Effector memory CD4-positive, alpha-beta T cell (primary cell): ENCODE measurements around the gene AACS.
"Not testable (repeated sequence)": the region's sequence is repeated elsewhere in the genome, so short reads cannot be mapped to it uniquely, and the experiment has no call there.

Experiments used
- DNase-seq, 3 donors: peaks; one replicate each; pipeline ENCODE4 v3.0.0-alpha.2; 2020
- H3K27ac ChIP-seq: 2 replicates; pipeline ENCODE4 v1.7.0; 2013; ENCODE audit warnings: mild to moderate bottlenecking, low read length, moderate library complexity; ENCODE audit not compliant: insufficient read depth, poor library complexity, severe bottlenecking
- H3K27me3 ChIP-seq: replicated peaks from 2 replicates; pipeline ENCODE4 v1.7.0; 2013; ENCODE audit warnings: mild to moderate bottlenecking, low read length; ENCODE audit not compliant: insufficient read depth, control insufficient read depth, poor library complexity, severe bottlenecking
- H3K36me3 ChIP-seq: 2 replicates; pipeline ENCODE4 v1.7.0; 2013; ENCODE audit warnings: mild to moderate bottlenecking, low read length, moderate library complexity; ENCODE audit not compliant: control insufficient read depth, insufficient read depth
- H3K4me1 ChIP-seq: 2 replicates; pipeline ENCODE4 v1.7.0; 2013; ENCODE audit warnings: low read length, mild to moderate bottlenecking; ENCODE audit not compliant: control insufficient read depth, insufficient read depth, poor library complexity, severe bottlenecking
- H3K4me3 ChIP-seq: 2 replicates; pipeline ENCODE4 v1.7.0; 2013; ENCODE audit warnings: low read length, low read depth, mild to moderate bottlenecking; ENCODE audit not compliant: insufficient read depth, poor library complexity, severe bottlenecking
- H3K9me3 ChIP-seq: 2 replicates; pipeline ENCODE4 v1.7.0; 2013; ENCODE audit warnings: mild to moderate bottlenecking, low read length, moderate library complexity; ENCODE audit not compliant: control insufficient read depth

Gene AACS

DNA sequence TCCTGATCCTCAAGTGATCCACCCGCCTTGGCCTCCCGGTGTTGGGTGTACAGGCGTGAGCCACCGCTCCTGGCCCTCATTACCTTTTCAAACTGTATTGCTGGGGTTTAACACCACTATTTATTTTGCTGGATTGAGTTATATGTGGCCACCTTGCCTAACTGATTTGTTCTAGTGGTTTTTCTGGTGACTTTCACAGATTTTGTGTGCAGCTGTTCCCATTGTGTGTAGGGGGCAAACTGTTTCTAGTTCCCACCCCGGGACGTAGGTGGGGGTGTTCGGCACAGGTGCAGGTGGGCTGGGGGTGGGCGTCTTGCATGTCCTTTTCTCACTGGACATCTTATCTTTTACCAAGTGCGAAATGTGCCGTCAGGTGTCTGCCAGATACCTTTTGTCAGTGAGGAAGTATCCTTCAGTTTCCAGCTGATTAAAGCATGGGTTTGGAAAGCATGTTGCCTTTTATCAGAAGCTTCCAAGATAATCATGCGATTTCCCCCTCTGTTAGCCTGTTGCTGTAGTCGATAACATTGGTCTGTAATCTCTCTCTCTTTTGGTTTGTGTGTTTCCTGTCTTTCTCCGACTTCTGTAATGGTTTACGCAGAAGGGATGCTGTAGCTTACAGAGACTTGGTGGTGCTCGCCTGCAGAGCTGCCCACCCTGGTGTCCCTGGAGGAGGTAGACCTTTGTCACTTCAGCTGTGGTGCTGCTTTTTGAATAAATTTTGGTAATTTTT, 33.6 kb downstream of the AACS start:
- no peaks in the 10 kb centered on the region for H3K9me3 ChIP-seq
- no peak for DNase-seq

DNA sequence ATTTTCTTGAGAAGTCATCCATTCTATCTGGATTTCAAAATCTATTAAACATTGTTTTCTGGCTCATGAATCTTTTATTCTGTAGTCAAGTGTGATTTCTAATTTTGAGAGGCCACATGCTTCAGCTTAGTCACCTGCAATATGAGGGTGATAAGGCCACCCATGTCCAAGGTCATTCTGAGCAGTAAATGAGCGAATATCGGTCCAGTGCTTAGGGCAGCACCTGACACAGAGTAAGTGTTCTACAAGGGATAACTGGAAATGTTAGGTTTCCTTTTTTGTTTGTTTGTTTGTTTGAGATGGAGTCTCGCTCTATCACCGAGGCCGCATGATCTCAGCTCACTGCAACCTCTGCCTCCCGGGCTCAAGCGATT, 34.2 kb downstream of the AACS start:
- Histone ChIP-seq H3K4me3 (no peak overlapping the region), H3K27me3 (no peaks in the 10 kb centered on the region), H3K4me1 (no peaks in the 10 kb centered on the region), H3K36me3 (peaks cover 4% of the 10 kb centered on the region), H3K27ac (no peak overlapping the region), H3K9me3 (no peaks in the 10 kb centered on the region)
- no peak for DNase-seq

More for the DNA sequence above, 33.6 kb downstream of the AACS start:
- Histone ChIP-seq H3K27ac (no peak overlapping the region), H3K27me3 (no peaks in the 10 kb centered on the region), H3K4me1 (no peaks in the 10 kb centered on the region), H3K4me3 (no peak overlapping the region), H3K36me3 (peaks cover 4% of the 10 kb centered on the region)

DNA sequence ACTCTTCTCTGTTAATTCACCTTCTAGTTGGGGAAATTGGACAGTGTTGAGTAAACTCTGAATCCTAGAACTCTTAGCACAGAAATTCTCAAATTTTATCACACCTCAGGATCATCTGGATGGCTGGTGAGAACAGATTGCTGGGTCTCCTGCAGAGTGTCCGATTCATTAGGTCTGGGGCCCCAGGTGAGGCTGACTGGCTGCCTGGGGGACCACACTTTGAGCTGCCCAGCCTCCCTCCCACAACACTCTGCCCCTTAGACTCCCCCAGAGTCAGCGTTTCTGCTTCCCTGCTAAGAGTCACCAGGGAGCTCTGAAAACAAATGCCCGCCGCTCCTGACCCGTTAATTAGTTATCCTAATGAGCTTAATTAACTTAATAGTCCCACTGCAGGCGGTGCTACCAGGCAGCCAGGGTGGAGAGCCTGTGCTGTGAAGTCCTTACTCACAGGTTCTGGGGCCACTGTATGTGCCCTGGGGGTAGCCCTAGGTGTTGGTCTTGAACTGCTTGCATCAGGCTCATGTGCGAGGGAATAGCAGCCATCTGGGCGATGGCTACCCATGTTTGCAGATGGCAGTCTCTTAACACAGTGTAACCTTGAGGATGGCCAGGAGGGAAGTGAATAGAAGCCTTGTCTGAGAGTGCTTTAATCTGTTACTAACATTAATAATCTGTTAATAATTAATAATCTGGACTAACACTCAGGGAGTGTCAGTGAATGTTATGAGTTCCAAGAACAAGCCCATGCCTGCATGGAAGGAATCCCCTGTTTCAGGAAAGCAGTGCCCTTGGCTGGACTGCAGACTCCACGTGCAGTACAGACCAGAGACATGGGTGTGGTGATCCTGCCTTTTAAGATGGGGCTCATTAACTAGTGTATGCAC, 35.6 kb downstream of the AACS start:
- H3K4me1 ChIP-seq: no peaks in the 10 kb centered on the region
- peaks cover 4% of the 10 kb centered on the region for H3K36me3 ChIP-seq
- no peaks in the 10 kb centered on the region for H3K27me3 ChIP-seq
- H3K9me3 ChIP-seq: no peaks in the 10 kb centered on the region
- no peak overlapping the region for H3K27ac ChIP-seq
- DNase-seq: no peak
- H3K4me3 ChIP-seq: no peak overlapping the region

DNA sequence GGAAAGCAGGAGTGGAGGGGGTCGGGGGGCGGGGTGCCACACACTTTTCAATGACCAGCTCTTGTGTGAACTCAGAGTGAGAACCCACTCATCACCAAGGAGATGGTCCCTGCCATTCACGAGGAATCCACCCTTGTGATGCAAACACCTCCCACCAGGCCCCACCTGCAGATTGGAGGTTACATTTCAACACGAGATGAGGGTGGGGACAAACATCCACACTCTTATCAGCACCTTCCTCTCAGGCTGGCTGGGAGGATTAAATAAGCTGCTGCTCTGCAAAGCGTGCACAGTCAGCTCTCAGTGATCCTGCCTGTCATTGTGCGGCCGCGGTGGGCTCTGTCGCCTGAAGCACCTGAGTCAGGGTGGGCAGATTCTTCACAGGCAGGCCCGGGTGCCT, 39.7 kb downstream of the AACS start:
- Histone ChIP-seq H3K27me3 (no peaks in the 10 kb centered on the region), H3K4me3 (no peak overlapping the region), H3K4me1 (no peaks in the 10 kb centered on the region), H3K9me3 (no peaks in the 10 kb centered on the region), H3K36me3 (peaks cover 10% of the 10 kb centered on the region), H3K27ac (no peak overlapping the region)
- no peak for DNase-seq

DNA sequence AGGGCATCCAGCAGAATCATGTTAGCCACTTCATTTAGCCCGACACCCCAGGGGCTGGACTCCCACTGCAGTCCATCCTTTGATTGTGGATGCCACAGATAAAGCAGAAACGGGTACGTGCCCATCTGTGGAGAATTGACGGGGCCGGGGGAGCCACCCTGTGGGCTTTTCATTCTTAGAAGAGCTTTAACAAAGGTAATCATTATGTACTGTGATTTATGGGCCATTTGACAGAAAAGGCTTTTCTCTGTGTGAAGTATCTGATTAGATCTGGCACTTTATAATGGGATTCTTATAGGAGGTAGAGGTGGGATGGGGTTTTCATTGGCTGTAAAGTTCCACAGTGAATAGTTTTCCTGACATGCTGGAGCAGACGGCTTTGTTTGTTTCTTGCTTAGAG, 40.4 kb downstream of the AACS start:
- Histone ChIP-seq H3K27me3 (no peaks in the 10 kb centered on the region), H3K4me3 (no peak overlapping the region), H3K36me3 (peaks cover 10% of the 10 kb centered on the region), H3K27ac (no peak overlapping the region), H3K4me1 (no peaks in the 10 kb centered on the region), H3K9me3 (no peaks in the 10 kb centered on the region)
- no peak for DNase-seq

DNA sequence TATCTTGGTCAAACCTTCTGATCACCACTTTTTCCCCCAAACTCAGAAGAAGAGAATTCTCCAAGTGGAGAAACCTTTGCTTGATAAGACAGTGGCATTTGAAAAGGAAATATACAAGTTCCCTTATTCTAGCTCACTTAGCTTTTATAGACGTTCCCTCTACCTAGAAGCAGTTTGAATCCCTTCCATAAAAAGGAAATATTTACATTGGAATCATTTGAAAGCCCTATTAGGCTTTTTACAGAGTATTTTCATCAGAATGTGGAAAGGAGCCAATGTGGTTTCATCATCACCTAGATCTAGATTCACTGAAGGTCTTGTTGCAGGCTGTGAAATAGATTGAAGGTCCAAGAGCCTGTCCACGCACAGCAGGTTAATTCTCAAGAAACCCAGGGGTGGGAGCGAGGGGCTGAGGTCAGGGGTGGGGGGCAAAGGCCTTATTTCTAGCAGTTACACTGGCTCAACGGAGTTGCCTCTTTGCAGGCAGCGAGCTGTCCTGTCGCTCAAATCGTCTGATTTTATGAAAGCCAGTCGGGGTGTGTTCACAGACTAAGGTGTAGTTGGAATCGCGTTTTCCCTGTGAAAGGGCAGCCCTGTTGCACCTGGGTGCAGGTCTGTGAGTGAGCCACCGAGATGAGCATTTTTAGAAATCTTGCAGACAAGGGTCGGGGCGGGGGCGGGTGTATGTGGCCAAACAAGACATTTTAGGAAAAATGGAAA, 45.6 kb downstream of the AACS start:
- no peak for DNase-seq
- no peaks in the 10 kb centered on the region for H3K9me3 ChIP-seq
- no peaks in the 10 kb centered on the region for H3K4me1 ChIP-seq
- H3K27ac ChIP-seq: no peak overlapping the region
- H3K4me3 ChIP-seq: no peak overlapping the region
- peaks cover 6% of the 10 kb centered on the region for H3K36me3 ChIP-seq
- no peaks in the 10 kb centered on the region for H3K27me3 ChIP-seq

DNA sequence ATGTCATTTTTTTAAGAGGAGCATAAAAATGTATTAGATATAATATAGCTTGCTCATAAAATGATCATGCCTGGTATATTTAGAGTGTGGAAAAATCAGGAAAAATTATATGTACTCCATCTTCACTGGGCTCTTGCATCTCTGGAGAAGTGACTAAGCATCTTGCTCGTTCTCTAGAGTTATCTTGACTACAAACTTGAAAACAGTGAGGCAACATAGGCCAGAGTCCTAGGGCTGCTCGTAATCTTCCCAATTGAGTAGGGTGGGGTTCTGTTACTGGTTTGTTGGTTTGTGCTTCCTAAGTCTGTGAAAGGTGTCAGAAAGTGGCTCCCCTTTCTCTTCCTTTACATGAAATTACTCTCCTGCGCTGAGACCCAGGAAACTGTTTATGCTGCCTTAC, 46.2 kb downstream of the AACS start:
- Histone ChIP-seq H3K9me3 (no peaks in the 10 kb centered on the region), H3K36me3 (peaks cover 6% of the 10 kb centered on the region), H3K4me3 (no peak overlapping the region), H3K27ac (no peak overlapping the region), H3K4me1 (no peaks in the 10 kb centered on the region), H3K27me3 (no peaks in the 10 kb centered on the region)
- no peak for DNase-seq

DNA sequence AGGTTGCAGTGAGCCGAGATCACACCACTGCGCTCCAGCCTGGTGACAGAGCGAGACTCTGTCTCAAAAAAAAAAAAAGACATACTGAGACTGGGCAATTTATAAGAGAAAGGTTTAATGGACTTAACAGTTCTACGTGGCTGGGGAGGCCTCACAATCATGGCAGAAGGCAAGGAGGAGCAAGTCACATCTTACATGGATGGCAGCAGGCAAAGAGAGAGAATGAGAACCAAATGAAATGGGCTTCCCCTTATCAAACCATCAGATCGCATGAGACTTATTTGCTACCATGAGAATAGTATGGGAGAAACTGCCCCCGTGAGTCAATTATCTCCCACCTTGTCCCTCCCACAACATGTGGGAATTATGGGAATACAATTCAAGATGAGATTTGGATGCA, 47.4 kb downstream of the AACS start:
- DNase-seq, H3K36me3 ChIP-seq, H3K9me3 ChIP-seq: not testable (repeated sequence)

DNA sequence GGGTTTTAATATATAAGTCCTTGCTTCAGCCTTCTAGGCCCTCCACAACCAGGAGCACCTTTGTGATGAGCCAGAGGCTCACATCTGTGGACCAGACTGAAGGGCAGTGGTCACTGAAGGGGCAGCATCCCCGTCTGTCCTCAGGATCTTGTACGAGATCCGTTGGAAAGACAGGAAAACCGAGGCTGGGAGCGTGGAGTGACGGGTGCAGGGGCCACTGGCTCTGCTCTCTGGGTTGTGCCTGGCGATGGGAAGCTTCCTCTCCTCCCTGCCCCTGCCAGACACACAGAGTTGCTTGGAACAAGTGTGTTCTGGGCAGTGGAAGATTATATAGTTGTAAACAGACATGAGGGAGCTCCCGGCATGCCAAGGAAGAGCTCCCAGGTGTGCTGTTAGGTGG, 48.0 kb downstream of the AACS start:
- no peaks in the 10 kb centered on the region for H3K27me3 ChIP-seq
- no peak overlapping the region for H3K4me3 ChIP-seq
- no peaks in the 10 kb centered on the region for H3K9me3 ChIP-seq
- H3K27ac ChIP-seq: no peak overlapping the region
- no peak for DNase-seq
- peaks cover 6% of the 10 kb centered on the region for H3K36me3 ChIP-seq
- no peaks in the 10 kb centered on the region for H3K4me1 ChIP-seq

More for the DNA sequence above, 47.4 kb downstream of the AACS start:
- not testable (repeated sequence) for H3K27ac ChIP-seq, H3K4me1 ChIP-seq, H3K27me3 ChIP-seq, H3K4me3 ChIP-seq

DNA sequence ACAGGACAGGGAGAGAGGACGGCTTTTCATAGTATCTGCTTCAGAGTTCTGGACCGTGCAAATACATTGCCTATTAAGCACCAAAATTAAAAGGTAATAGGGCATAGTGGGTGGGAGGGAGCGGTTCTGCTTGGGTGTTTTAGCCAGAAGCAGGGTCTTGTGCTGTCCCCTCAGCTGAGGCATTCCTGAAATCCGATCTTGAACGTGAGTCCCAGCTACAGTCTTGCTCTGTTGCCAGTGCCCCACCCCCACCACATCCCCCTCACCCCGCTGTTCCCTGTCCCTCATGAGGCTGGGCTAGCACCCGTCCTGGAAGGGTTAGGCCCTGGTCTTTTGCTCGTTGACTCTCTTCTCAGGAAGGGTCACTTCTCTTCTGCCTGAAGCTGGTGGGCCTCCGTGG, 48.6 kb downstream of the AACS start:
- H3K36me3 ChIP-seq: peaks cover 6% of the 10 kb centered on the region
- H3K9me3 ChIP-seq: no peaks in the 10 kb centered on the region
- H3K27ac ChIP-seq: no peak overlapping the region
- H3K4me1 ChIP-seq: no peaks in the 10 kb centered on the region
- no peak overlapping the region for H3K4me3 ChIP-seq
- H3K27me3 ChIP-seq: no peaks in the 10 kb centered on the region
- DNase-seq: no peak
